HepG2 (cell line): Measurements from ENCODE around the gene MADCAM1. TPM values are rescaled to one million over a fixed set of nuclear protein-coding genes. Genes with fewer than 3 reads are reported as not detected.

Experiments
- ATAC-seq: fragments of 200-7000 bp; cut with Tn5 transposase; 3 replicates; pipeline ENCODE4 v1.9.1; 2020; ENCODE audit warnings: mild to moderate bottlenecking, moderate library complexity
- BruUV-seq: library from RNA; stranded (reverse); fragments of 400-500 nt; replicated peaks from 2 replicates; lab custom pipeline; 2021; lab: Mats Ljungman, UMichigan
- CTCF ChIA-PET: fragments of 300-600 bp; formaldehyde crosslinking; extraction: SDS; loops from one replicate; lab custom pipeline; 2021; ENCODE audit warnings: low total read pairs, inconsistent platforms, low intra/inter-chr PET ratio; lab: Yijun Ruan, JAX
- POLR2A ChIA-PET: fragments of 350-600 bp; sonication (Branson Sonifier 250); formaldehyde crosslinking; loops from one replicate; lab custom pipeline; 2020; ENCODE audit warnings: antibody characterized with exemption, inconsistent platforms; lab: Yijun Ruan, JAX
- DNase-seq: peaks from one replicate; pipeline ENCODE4 v3.0.0-alpha.2; 2015; ENCODE audit warnings: low spot score
- FAIRE-seq: peaks from 3 replicates; lab custom pipeline; 2011; peaks lifted over from hg19 to GRCh38; lab: Jason Lieb, UNC
- H2AFZ ChIP-seq: one replicate; pipeline ENCODE4 v1.6.1; 2011; ENCODE audit warnings: low read length, inconsistent platforms
- H3K27ac ChIP-seq: fragments of 300-600 bp; 3 replicates; pipeline ENCODE4 v1.8.0; 2011; ENCODE audit warnings: mixed run types, mild to moderate bottlenecking, mixed read lengths, low read length, inconsistent platforms; ENCODE audit not compliant: insufficient read depth; ENCODE audit errors: extremely low read length
- H3K27me3 ChIP-seq, 2 experiments: fragments of 200-600 bp in 1 of 2; 2 replicates in 1 of 2; 3 replicates in 1 of 2; pipeline versions ENCODE4 v1.6.0 to v1.8.0; 2011; ENCODE audit warnings: low read length in 2 of 2, mild to moderate bottlenecking in 2 of 2, moderate library complexity in 2 of 2, inconsistent platforms in 1 of 2; ENCODE audit not compliant: insufficient read depth in 2 of 2, control insufficient read depth in 1 of 2
- H3K36me3 ChIP-seq, 2 experiments: fragments of 200-600 bp in 1 of 2; replicated peaks in 1 of 2; 2 replicates in 1 of 2; 3 replicates in 1 of 2; pipeline versions ENCODE4 v1.5.1 to v1.8.0; 2011; ENCODE audit warnings: low read length in 2 of 2, inconsistent platforms in 1 of 2; ENCODE audit not compliant: insufficient read depth in 2 of 2, control insufficient read depth in 1 of 2
- H3K4me1 ChIP-seq: 2 replicates; pipeline ENCODE4 v1.5.1; 2012; ENCODE audit warnings: low read length, inconsistent platforms; ENCODE audit not compliant: insufficient read depth
- H3K4me2 ChIP-seq: 2 replicates; pipeline ENCODE4 v1.6.0; 2011; ENCODE audit warnings: low read depth, low read length, inconsistent platforms
- H3K4me3 ChIP-seq, 3 experiments: fragments of 200-600 bp in 1 of 3; sonication (generic), shearing (Covaris generic) in 1 of 3; replicated peaks in 1 of 3; 2 replicates each; pipeline ENCODE4 v1.5.1; 2011 to 2016; ENCODE audit warnings: low read length in 3 of 3, inconsistent platforms in 2 of 3, low read depth in 2 of 3, mild to moderate bottlenecking in 2 of 3, control low read depth in 1 of 3, mixed read lengths in 1 of 3; ENCODE audit not compliant: insufficient read depth in 1 of 3
- H3K79me2 ChIP-seq: one replicate; pipeline ENCODE4 v1.6.1; 2011; ENCODE audit warnings: low read length, inconsistent platforms; ENCODE audit not compliant: insufficient read depth
- H3K9ac ChIP-seq: 2 replicates; pipeline ENCODE4 v1.6.0; 2011; ENCODE audit warnings: mild to moderate bottlenecking, low read depth, low read length, inconsistent platforms; ENCODE audit not compliant: insufficient read depth
- H3K9me3 ChIP-seq: 2 replicates; pipeline ENCODE4 v1.5.1; 2012; ENCODE audit warnings: mild to moderate bottlenecking, low read length
- H4K20me1 ChIP-seq: 2 replicates; pipeline ENCODE4 v1.6.0; 2011; ENCODE audit warnings: inconsistent platforms, mild to moderate bottlenecking, low read length, moderate library complexity; ENCODE audit not compliant: insufficient read depth
- IRF2 ChIP-seq: IDR thresholded peaks from 2 replicates; pipeline ENCODE4 v1.6.1; 2018; ENCODE audit warnings: missing genetic modification reagents, missing compliant biosample characterization
- LCORL ChIP-seq, 2 experiments: fragments of 450-650 bp in 1 of 2; sonication (generic) in 1 of 2; formaldehyde crosslinking in 1 of 2; IDR thresholded peaks; 2 replicates each; pipeline versions ENCODE4 v1.5.0 to v1.6.1; 2017 to 2020; ENCODE audit warnings: antibody characterized with exemption in 1 of 2, missing genetic modification reagents in 1 of 2
- MAZ ChIP-seq, 2 experiments: sonication (generic) in 1 of 2; formaldehyde crosslinking in 1 of 2; IDR thresholded peaks; 2 replicates each; pipeline versions ENCODE4 v1.5.0 to v1.6.1; 2012 to 2020; ENCODE audit warnings: low read depth in 2 of 2, mild to moderate bottlenecking in 2 of 2, borderline replicate concordance in 1 of 2, improper control_type of control experiment in 1 of 2, low read length in 1 of 2, missing genetic modification reagents in 1 of 2, moderate library complexity in 1 of 2
- MYC ChIP-seq: sonication (generic); formaldehyde crosslinking; IDR thresholded peaks from 2 replicates; pipeline ENCODE4 v1.9.0; 2021; ENCODE audit warnings: missing genetic modification reagents, borderline replicate concordance
- RBFOX2 ChIP-seq: fragments of 200-400 bp; formaldehyde crosslinking; IDR thresholded peaks from 2 replicates; pipeline ENCODE4 v1.6.1; 2017; ENCODE audit warnings: low read depth, mild to moderate bottlenecking, low read length
- RXRB ChIP-seq: IDR thresholded peaks from 2 replicates; pipeline ENCODE4 v1.6.1; 2016; ENCODE audit warnings: borderline replicate concordance, missing genetic modification reagents, missing compliant biosample characterization
- ZFP62 ChIP-seq: sonication (generic); formaldehyde crosslinking; IDR thresholded peaks from 2 replicates; pipeline ENCODE4 v1.4.0; 2020; ENCODE audit warnings: missing genetic modification reagents
- ZNF263 ChIP-seq: sonication (generic); formaldehyde crosslinking; IDR thresholded peaks from 2 replicates; pipeline ENCODE4 v1.4.0; 2020; ENCODE audit warnings: missing genetic modification reagents
- ZNF569 ChIP-seq: sonication (generic); formaldehyde crosslinking; IDR thresholded peaks from 2 replicates; pipeline ENCODE4 v1.5.0; 2020; ENCODE audit warnings: mild to moderate bottlenecking, missing genetic modification reagents, moderate library complexity, borderline replicate concordance
- ZNF749 ChIP-seq: sonication (generic); formaldehyde crosslinking; IDR thresholded peaks from 2 replicates; pipeline ENCODE4 v1.8.0; 2022; ENCODE audit warnings: mild to moderate bottlenecking, missing genetic modification reagents, moderate library complexity, borderline replicate concordance
- WGBS: methylation state at CpG from one replicate; pipeline ENCODE4 v1.1.6; 2017; ENCODE audit warnings: low lambda C conversion rate; 5-methylcytosine and 5-hydroxymethylcytosine counted together
- in situ Hi-C: cut with HindIII; loops from 2 replicates; pipeline ENCODE4 v1.10.0; 2017; ENCODE audit warnings: low pct_unique_long_range_greater_than_20kb; ENCODE audit not compliant: extremely low pct_ligation_motif_present
- intact Hi-C: fragments of 100-400 bp; cut with micrococcal nuclease; formaldehyde crosslinking; loops from one replicate; pipeline ENCODE4 v1.10.0; 2022; ENCODE audit not compliant: unreplicated experiment
- polyA plus RNA-seq, 8 experiments: library from polyadenylated mRNA; depleted of rRNA in 3 of 8; stranded (reverse) in 7 of 8; unstranded in 1 of 8; fragments of >200 nt; fragmentation: Illumina TruSeq in 4 of 8; extraction: Trizol in 4 of 8; gene quantifications; 2 replicates each; pipeline versions ENCODE4 v1.2.1 to v1.2.3, GENCODE V29; 2011 to 2016; ENCODE audit warnings: low read depth in 4 of 8, missing spikeins in 1 of 8, mixed read lengths in 1 of 8; ENCODE audit not compliant: insufficient read depth in 1 of 8
- total RNA-seq, 5 experiments: library from RNA; depleted of rRNA; stranded (reverse); fragments of >200 nt; fragmentation: Illumina TruSeq; extraction: Trizol; gene quantifications; 2 replicates each; pipeline ENCODE4 v1.2.3, GENCODE V29; 2016; ENCODE audit warnings: low read depth in 1 of 5
- TF ChIP-seq, protein P1 (sequence below): sonication (generic); formaldehyde crosslinking; IDR thresholded peaks from 2 replicates; pipeline ENCODE4 v1.5.0; 2020; ENCODE audit warnings: mild to moderate bottlenecking, missing genetic modification reagents, borderline replicate concordance

Gene MADCAM1
- total and polyA plus RNA-seq, 2 of the 13 experiments (the other 11 are each of a cell fraction or from before 2014, with no cell fraction given): 0.29 to 0.33 TPM

DNA sequence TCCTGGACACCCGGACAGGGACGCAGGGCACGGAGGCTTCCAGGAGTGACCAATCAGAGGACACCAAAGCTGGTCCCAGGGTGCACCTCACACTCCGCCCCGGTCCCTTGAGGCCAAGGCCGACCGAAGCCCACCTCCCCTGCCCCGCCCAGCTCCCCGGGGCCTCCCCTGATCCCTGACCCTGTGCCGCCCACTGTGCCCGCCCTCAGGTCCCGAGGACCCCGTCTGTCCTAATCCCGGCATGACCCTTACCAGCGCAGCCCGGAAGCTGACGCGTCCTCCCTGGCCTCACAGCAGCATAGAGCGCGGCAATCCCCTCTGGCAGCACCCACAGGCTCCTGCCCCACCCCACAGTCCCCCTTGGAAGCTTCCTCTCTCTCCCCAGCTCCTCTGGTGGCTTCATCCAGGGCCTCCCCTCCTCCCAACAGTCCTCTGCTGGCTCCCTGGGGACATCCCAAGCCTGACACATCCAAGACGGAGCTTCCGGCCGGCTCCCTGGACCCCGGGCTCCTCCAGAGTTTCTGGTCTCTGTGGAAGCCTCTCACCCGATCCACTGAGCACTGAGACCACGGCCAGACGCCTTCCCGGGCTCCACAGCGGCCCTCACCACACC lies 27.9 kb downstream of the MADCAM1 start:
- intact Hi-C loops: no loop called here
- in situ Hi-C loops: no loop called here
- ChIA-PET POLR2A (interaction anchor here (0.7 to 1.6 kb wide), 12 partner anchors 8 to 266 kb away, joined by 3 to 20 read pairs (median 4); partner anchors contain the start of gene CDC34), CTCF (no interaction called here)
- peak overlapping the region; percentile 77 for H3K4me2 ChIP-seq
- no peaks in the 10 kb centered on the region for H3K79me2 ChIP-seq
- 12% methylated on average over 3 of the region's 29 CpGs for WGBS
- peak overlapping the region; percentile 95 for H3K27ac ChIP-seq
- peaks cover 58% of the 10 kb centered on the region for H3K4me1 ChIP-seq
- H3K36me3 ChIP-seq: no peaks in the 10 kb centered on the region
- H2AFZ ChIP-seq: no peak overlapping the region
- peak; percentile 80 for DNase-seq
- peak; percentile 48 for FAIRE-seq
- peak overlapping the region; percentile 74 for H3K9ac ChIP-seq
- BruUV-seq: no TSS peak
- ATAC-seq: peak; percentile 90
- no peaks in the 10 kb centered on the region for H4K20me1 ChIP-seq
- H3K4me3 ChIP-seq: peak overlapping the region; percentile 30 to 63 (median 42); a peak in 5 of 6 replicates
- H3K27me3 ChIP-seq: no peaks in the 10 kb centered on the region
- H3K9me3 ChIP-seq: no peaks in the 10 kb centered on the region
- TF ChIP-seq MYC (CRISPR knock-in tag) (peak; percentile 80), RXRB (peak; percentile 97), LCORL (IDR thresholded peaks at IDR 0.05) (no peak), LCORL (CRISPR knock-in tag; IDR thresholded peaks at IDR 0.05) (peak; percentile 97), ZNF263 (peak; percentile 94), ZNF749 (CRISPR knock-in tag) (no peak; the same call in 1 of the 2 replicates), ZNF569 (CRISPR knock-in tag) (no peak), RBFOX2 (peak; percentile 74), ZFP62 (CRISPR knock-in tag) (no peak), MAZ (IDR thresholded peaks at IDR 0.05; ENCODE audit: borderline replicate concordance, low read depth, low read length) (0 out of 2 replicates have a peak, but pooled peaks have one; percentile 37), MAZ (CRISPR knock-in tag; IDR thresholded peaks at IDR 0.05; ENCODE audit: low read depth) (peak; percentile 85), IRF2 (CRISPR knock-in tag) (0 out of 2 replicates have a peak, but pooled peaks have one; percentile 46)
- TF ChIP-seq, protein P1, sequence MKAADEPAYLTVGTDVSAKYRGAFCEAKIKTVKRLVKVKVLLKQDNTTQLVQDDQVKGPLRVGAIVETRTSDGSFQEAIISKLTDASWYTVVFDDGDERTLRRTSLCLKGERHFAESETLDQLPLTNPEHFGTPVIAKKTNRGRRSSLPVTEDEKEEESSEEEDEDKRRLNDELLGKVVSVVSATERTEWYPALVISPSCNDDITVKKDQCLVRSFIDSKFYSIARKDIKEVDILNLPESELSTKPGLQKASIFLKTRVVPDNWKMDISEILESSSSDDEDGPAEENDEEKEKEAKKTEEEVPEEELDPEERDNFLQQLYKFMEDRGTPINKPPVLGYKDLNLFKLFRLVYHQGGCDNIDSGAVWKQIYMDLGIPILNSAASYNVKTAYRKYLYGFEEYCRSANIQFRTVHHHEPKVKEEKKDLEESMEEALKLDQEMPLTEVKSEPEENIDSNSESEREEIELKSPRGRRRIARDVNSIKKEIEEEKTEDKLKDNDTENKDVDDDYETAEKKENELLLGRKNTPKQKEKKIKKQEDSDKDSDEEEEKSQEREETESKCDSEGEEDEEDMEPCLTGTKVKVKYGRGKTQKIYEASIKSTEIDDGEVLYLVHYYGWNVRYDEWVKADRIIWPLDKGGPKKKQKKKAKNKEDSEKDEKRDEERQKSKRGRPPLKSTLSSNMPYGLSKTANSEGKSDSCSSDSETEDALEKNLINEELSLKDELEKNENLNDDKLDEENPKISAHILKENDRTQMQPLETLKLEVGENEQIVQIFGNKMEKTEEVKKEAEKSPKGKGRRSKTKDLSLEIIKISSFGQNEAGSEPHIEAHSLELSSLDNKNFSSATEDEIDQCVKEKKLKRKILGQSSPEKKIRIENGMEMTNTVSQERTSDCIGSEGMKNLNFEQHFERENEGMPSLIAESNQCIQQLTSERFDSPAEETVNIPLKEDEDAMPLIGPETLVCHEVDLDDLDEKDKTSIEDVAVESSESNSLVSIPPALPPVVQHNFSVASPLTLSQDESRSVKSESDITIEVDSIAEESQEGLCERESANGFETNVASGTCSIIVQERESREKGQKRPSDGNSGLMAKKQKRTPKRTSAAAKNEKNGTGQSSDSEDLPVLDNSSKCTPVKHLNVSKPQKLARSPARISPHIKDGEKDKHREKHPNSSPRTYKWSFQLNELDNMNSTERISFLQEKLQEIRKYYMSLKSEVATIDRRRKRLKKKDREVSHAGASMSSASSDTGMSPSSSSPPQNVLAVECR (CRISPR knock-in tag): peak; percentile 84; the same call in 1 of the 2 replicates
